ENCODE data around the gene TMTC2.
A peak's percentile ranks its signal among the peaks of the same experiment; 100 is the strongest.

The TMTC2 gene

DNA sequence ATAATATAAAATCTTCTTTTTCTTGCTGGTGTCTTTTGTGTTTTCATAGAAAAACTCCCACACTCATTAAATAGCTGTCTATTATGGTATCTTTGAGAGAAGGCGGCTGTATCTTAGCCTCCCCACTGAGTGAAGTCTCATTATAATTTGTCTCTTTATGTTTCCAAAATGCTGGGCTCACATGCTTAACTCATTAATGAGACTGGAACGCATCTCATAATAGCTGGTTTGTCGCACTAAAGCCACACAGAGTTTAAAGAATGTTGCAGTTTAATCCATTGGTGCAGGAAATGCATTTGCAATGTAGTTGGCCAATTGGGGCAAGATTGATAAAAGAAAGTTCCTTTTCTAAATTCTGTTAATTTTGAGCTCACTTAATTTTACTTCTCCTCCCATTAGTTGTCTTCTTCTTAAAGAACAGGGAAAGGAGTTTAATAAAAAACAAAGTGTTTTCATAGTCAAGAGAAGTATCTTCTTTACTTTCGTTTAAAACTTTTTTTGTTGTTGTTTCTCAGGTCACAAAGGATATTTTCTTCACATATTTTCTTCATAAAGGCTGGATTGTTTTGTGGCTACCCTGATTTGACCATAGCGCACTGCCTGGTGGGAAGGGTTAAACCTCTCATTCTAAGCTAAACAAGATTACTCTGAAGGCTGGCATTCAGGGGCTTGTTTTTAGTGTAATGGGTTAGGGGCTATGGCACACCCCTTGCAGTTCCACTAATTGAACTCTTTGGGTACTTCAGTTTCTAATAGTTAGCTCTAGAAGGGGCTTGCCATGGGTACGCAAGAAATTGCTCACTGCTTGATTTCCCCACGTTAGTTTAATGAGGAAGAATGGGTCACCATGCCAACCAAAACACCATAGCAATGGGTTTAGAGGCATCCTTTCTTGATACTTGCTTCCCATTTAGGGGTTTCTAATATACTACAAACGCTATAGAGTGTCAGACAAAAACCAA is 197.0 kb downstream of the TMTC2 start:
- DNase-seq (ENCODE audit: low read depth): no peak

DNA sequence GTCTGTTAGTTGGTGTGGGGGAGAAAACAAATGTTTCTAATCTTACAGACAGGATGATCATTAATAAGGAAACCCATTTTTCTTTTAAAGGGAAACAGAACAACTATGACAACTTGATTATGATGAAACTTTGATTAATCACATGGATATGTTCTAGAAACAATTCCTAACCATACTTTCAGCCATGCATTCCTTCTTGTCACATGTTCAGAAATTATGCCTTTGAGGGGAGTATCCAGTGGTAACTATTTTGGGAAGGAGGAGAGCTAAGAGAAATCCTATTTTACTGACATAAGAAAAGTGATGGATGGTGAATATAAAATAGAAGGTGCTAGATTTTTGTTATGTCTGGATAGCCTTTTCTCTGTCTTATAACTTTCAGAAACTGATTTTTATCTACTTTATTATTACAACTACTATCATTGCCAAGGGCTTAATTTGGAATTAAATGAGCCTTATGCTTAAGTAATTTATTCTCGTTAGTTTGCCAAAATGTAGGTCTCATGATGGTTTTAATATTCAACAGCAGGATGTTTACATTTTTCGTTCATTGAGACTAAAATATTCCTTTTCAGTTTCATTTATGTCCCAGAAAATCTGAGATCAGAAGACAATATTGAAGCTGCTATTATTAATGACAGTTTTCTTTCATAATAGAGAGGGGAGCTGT is 200.1 kb downstream of the TMTC2 start:
- DNase-seq (ENCODE audit: low read depth): no peak

DNA sequence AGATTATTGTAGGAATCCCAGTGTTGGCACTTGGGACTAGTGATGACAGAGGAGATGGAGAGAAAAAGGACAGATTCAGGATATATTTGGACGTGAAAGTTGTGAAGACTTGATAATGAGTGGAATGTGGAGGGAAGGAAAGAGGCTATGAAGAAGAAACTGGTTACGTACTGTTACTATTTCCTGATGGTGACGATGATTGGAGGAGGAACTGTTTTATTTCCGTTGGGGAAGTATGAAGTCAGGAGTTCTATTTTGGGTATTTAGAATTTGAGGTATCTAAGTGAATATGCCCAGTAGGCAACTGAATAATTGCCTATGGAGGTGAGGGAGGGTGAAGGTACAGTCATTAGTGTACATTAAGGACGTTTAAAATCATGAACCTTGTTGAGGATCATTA is 207.2 kb downstream of the TMTC2 start:
- DNase-seq (ENCODE audit: low read depth): no peak

DNA sequence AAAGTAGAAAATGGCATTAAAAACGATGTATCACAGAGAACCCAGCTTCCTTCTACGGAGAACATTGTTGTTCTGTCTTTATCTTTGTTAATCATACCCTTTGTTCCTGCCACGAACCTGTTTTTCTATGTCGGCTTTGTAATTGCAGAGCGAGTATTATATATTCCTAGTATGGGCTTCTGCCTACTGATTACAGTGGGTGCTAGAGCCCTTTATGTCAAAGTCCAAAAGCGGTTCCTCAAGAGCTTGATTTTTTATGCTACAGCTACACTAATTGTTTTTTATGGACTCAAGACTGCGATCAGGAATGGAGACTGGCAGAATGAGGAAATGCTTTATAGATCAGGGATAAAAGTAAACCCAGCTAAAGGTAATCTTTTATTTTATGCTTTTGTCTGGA is 209.6 kb downstream of the TMTC2 start:
- no peak for DNase-seq (ENCODE audit: low read depth)

DNA sequence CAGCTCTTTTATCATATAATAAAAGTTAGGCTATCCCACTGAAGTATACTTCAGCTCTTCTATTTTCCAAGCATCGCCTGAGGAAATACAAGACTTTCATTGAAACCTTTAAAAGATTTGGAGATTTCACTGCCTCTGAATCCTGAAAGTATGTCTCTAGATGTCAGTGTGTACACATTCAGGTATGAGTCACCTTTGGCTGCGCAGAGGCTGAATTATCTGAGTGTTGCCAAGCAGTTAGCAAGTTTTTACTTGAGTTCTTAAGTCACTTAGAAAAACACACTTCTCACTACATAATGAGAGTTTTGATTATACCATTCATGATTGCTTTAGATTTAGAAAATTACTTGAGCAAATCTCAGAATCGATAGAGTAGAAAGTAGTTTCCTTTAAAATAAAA is 210.3 kb downstream of the TMTC2 start:
- peak; percentile 65 for DNase-seq (ENCODE audit: low read depth)

DNA sequence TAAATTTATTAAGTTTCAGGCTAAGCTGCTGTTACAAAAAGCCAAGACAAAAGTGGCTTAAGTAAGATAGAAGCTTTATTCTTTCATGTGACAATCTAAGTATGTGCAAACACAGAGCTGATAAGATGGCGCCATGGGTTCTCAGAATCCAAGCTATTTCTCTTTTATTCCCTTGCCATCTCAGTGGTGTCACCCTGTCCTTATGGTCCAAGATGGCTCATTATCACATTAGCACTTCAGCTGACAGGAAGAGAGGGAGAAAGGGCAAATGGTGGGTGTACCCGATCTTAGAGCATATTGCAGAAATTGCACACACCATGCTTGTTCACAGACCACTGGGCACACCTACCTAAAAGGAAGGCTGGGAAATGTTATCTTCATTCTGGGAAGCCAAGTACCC is 211.7 kb downstream of the TMTC2 start:
- DNase-seq (ENCODE audit: low read depth): no peak

DNA sequence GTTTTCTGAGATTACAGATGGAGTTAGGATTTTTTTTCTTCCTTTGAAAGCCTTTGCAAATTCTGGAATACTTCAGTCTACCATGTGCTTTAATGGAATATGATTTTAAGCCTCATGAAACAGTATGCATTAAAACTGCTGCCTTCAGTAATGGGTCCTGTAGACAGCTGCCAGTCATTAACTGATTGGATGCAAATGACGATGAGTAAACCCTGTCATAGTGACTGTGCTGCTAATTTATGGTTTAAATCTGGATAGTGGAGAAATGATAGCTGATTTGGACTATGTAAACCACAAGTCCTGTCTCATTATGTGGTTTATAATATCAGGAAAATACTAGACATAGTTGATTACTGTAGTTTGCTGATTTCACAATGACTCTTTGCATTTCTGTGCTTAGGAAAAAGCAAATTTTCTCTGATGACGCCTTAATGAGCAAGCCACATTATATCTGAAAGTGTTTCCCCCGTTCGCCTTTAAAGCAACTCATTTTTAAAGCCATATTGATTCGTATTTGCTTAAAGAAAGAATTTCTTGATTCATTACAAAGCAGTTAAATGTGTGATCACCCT is 217.6 kb downstream of the TMTC2 start:
- no peak for DNase-seq (ENCODE audit: low read depth)

DNA sequence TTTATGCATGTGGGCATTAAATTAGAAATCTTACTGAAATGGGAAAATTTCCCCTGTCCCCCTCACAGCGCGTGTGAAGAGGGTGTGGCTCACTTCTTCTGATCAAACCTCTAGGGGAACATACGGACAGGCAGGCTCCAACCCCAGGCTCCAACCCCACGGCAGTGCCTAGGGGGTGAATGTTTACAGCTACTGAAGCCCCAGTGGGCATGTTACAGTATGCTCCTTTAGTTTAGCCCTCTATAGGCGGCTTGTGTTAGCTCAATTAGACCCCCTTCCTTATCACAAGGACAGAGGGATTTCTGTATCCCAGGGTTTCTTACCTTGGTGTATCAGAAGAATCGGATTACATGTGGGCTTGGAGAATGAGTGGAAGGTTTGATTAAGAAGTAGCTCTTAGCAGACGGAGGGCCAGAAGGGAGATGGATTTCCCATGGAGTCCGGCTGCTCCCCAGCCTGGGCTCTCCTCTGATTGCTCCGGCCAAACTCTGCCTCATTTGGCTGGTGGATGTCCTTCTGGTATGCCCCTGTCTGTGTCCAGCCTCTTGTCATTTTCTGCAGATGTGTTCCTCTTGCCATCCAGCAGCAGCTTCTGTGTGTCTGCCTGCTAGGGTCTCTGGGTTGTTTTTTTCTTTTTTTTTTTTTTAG is 223.7 kb downstream of the TMTC2 start:
- DNase-seq (ENCODE audit: low read depth): no peak

DNA sequence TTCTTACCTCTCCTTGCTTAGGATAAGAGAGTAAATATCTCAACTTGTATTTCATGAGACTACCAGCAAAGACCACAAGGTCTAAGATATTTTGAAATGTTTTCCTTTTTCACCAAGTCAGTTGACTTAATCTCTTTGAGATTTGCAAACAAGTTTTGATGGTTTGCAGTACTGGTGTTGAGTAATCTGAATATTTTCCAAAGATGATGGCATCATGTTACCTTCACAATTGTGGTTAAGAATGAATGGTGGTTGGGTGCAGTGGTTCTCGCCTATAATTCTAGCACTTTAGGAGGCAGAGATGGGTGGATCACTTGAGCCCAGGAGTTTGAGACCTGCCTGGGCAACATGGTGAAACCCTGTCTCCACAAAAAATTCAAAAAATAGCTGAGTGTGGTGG is 225.7 kb downstream of the TMTC2 start:
- peak; percentile 83 for DNase-seq (ENCODE audit: low read depth)

DNA sequence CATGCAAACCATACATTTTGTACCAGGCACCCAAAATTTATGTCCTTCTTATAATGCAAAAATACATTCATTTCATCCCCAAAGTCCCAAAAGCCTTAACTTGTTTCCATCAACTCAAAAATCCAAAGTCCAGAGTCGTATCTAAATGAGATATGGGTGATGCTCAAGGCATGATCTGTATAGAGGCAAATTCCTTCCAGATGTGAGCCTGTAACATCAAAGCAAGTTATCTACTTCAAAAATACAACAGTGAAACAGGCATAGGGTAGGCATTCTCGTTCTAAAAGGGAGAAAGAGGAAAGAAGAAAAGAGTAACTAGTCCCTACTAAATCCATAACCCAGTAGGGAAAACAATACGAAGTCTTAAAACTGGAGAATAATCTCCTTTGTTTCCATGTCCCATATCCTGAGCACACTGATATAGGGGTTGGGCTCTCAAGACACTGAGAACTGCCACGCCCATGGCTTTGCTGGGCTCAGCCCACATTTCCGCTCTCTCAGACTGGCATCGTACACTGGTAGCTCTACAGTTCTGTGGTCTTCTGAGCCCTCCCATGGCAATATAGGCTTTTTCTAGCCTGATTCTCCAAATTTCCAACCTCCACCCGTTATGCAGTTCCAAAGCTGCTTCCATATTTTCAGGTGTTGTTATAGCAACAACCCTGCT is 232.8 kb downstream of the TMTC2 start:
- no peak for DNase-seq (ENCODE audit: low read depth)

DNA sequence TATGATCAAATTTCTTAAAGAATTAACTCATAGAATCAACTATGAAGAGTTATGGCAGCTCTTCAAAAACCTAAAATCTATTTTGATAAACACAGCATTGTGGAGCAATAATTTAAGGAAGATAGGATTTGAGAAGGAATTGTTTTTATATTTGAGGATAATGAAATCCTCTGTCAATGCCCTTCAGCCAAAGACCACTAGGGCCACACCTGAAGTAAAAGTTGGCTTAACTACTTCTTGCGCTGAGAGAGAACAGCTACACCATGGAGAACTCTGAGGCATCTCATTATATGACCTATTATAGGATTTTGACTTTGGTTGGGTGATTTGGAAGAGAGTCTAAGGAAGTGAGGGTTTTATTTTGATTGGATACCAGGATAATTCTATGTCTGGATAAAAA is 237.2 kb downstream of the TMTC2 start:
- no peak for DNase-seq (ENCODE audit: low read depth)

DNA sequence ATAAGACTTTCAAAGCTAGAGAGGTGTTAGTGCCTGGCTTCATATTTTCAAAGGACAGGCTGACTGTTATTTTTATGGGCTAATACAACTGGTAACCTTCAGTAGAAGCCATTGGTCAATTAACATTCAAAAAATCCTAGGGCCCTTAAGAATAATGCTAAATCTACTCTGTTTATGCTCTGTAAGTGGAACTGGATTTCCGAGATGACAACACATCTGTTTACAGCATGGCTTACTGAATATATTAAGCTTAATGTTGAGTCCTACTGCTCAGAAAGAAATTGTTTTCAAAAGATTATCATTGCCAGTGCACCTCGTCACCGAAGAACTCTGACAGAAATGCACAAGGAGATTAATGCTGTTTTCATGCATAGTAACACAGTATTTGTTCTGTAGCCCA is 239.9 kb downstream of the TMTC2 start:
- no peak for DNase-seq (ENCODE audit: low read depth)

DNA sequence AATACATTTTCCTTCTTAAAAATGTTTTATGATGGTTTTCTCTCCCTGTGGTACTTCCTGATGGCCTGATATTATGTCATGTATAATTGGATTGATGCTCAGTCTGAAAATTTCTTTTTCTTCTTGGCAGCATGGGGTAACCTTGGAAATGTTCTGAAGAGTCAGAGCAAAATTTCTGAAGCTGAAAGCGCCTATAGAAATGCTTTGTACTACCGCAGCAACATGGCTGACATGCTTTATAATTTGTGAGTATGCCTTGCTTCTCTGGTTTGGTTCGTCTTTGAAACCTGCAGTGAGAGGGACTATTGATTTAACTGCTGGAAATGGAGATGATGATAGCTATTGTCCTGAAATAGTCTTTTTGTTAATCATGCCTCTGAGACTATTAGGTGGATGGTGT is 243.6 kb downstream of the TMTC2 start:
- no peak for DNase-seq (ENCODE audit: low read depth)

DNA sequence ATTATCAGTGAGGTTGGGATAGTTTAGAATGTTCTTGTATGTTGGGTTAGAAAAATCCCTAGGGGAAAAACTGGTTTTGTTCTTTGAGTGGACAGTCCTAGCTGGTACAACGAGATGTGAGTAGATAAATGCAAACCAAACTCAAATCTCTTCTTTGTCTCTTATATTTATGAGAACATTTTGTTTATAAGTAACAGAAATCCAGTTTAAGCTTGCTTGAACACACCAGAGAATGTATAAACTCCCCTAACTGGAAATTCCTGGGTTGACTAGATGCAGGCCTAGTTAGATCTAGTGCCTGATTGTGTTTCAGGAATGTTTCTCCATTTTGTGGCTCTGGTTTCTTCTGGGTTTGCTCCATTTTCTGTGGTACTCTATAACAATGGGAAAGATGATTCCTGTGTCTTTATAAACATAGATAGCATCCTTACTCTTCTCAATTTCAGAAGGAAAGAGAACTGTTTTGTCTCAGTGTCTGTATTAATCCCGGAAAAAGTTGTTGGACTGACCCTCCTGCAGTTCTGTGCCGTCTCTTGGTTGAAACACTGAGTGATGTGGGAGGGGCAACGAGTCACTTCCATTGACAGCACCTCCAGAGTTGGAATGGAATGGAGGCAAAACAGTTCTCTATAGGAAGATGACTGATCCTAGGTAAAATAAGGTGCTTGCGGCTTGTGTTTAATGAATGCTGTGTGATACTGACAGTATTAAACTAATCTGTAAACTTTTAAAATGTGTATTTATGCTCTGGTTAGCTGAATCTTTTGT is 244.8 kb downstream of the TMTC2 start:
- DNase-seq (ENCODE audit: low read depth): peak; percentile 9

DNA sequence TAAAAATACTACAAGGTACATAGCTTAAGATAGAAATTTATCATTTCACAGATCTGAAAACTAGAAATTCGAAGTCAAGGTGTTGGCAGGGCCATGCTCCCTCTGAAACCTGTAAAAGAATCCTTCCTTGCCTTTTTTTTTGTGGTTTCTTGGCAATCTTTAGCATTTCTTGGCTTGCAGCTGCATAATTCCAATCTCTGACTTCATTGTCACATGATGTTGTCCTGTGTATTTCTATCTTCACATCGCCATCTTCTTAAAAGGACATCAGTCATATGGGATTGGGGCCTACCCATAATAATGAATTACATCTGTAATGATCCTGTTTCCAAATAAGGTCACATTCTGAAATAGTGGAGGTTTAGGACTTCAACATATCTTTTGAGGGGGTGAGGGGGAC is 250.4 kb downstream of the TMTC2 start:
- DNase-seq (ENCODE audit: low read depth): peak; percentile 26

DNA sequence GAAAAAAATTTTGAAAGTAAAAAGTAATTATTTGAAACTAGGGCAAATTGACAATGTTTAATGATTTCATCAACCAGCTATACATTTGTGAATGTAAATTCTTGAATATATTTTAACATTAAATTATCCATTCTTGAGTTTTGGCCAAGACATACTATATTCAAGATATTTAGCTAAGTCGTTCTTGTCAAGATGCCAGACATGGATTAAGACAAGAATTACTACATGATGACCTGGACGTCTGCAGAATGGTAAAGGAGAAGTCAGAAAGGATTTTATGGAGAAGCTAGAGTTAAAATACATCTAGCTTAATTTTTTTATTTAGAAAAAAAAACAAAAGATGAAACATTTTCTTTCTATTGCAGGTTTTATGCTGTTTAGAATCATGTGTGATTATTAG is 255.8 kb downstream of the TMTC2 start:
- peak; percentile 64 for DNase-seq (ENCODE audit: low read depth)

DNA sequence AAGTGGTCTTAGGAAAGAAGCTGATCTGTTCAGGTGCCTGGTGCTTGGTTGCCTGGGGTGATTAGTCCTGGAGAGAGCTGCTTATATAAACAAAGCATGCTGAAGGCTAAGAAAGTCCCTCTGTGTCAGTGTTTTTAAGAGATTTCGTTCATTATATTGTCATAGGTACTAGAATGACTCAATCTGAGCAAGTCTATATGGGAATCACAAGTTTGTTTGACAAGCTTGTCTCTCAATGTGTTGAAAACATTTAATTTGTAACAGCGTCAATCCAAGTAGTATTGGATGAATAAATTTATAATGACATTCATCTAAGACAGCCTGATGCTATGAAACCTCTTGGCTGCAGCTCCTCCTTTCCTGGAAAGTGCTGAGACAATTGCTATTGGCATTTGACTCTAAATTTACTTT is 256.3 kb downstream of the TMTC2 start:
- DNase-seq (ENCODE audit: low read depth): peak; percentile 58

DNA sequence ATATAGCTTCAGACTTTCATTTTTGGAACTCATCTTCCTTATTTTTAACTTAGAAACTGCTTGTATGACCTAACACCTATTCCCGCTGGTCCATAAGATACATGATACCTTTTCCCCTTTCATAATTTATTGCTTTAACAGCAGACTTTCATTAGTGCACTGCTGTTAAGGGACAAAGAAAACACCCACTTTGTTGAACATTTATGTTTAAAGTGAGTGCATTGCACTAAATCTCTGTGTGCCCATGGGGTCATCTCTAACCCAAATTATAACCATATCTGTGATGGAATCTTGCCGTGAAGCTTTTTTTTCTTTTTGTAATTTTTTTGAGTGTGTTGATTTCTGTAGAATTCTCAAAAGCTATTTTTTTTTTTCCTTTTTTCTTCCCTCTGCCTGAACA is 261.8 kb downstream of the TMTC2 start:
- DNase-seq (ENCODE audit: low read depth): no peak

DNA sequence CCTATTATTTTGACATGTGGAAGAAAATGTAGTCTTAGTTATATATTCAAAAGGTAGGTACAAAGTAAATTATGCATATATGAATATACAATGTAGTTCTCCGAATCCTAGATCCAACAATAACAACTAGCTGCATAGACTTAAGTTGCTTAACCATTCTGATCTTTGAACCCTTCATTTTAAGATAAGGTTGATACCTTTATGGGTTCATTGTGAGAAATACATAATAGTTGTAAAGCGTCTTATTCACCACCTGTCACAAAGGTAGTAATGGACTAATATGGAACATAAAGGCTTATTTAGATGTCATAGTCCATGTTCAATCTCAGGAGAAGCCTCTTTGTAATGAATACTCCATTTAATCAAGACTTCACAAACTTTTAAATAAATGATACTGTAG is 263.6 kb downstream of the TMTC2 start:
- DNase-seq (ENCODE audit: low read depth): no peak

DNA sequence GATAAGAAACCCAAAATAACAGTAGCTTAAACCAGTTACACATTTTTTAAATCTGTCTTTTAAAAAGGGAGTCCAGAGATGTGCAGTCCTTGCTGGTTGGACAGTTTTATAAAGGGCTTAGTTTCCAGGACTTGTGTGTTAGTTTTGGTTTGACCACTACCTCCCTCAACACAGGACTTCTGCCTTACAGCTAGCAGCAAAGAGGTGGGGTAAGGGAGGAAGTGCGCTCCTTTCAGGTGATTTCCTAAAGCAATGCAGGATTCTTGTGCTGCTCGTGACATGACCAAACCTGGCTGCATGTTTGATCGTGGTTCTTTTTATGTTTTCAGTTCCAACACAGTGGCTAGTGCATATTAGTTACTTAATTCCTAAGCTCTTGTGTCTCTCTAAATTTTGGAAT is 266.2 kb downstream of the TMTC2 start:
- no peak for DNase-seq (ENCODE audit: low read depth)

DNA sequence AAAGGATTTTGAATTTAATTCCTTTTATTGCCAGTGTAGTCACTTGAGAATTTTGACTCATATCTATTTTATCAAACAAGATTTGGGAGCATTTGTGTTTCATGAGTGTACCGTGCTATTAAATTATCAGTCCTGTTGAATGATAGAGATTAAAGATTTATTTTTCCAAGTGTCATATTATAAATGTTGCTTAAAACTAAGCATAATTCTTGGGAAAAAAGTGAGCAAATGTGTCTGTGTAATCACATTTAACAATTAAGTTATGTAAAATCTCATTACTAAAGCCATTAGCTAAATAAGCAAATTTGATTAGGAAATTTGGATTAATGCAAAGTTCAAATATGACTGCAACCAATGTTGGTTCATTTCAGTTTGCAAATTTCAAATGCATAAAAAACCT is 266.7 kb downstream of the TMTC2 start:
- no peak for DNase-seq (ENCODE audit: low read depth)
